Measurements from ENCODE around the gene ZCCHC2.

Gene ZCCHC2

DNA sequence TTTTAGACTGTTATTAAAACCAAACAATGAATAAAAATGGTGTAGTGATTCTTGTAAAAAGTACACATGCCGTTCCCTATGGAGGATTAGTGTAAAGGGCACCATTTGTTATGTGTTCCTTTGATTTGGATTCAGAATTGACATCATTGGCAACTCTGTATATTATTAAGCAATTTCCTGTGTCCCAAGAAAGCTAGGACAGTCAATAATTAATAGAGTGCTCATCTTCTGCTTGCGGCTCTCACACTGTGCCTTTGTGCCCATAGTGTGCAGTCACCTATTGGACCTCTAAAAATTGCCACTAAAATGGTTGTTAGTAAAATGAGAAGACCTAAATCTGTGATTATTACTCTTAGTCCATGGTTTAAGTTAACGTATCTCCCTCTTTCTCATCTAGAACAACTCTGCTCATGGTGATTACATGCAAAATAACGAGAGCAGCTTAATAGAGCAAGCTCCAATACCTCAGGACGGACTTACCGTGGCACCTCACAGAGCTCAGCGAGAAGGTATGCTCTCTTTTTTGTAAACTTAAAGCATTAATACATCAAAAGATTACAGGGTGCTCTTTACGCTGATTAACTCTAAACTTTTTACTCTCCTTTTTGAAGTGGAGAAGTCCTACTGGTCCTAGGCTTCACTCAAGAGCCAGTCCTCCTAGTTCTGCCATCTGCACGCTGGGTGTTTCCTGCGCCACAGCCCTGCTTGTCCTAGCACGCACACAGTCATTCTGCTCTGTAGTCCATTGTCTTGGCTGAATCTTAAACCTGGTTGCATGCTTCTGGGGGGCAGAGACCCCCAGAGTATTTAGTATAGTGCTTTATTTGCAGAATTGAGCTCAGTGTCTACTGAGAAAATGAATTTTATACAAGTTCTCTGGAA is 16.7 kb downstream of the ZCCHC2 start:
- DNase-seq (ENCODE audit: low read depth), result no peak

DNA sequence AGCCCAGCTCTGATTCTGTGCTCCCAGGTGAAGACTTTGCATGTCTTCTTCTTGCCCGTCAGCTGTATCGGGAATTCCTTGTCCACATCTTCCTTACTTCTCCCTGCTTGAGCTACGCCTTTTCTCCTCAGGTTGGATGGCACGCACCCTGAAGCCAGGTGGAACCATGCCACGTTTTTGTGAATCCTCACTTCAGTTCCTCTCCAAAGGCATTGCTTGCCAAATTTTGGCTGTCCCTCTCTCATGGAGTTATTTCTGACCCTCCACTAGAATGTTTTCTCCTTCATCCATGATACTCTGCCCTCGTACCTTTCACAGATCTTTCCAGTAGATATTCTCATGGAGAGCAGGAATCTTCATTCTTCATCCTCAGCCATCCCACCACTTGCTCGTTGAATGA is 20.2 kb downstream of the ZCCHC2 start:
- no peak for DNase-seq (ENCODE audit: low read depth)

DNA sequence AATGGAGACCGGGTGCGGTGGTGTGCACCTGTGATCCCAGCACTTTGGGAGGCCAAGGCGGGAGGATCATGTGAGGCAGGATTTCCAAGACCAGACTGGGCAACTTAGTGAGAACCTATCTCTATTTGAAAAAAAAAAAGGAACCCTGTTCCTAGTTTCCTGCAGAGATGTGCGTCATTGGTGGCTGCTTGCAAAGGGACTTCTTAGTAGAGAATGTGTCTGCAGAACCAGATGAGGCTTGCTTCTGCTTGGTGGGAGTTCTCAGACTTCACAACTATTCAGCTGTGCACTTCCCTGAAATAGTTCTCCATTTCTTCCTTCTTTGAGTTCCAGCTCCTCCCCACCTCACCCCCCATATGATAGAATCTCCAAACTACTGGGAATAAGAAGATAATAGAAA is 22.3 kb downstream of the ZCCHC2 start:
- DNase-seq (ENCODE audit: low read depth), result no peak

DNA sequence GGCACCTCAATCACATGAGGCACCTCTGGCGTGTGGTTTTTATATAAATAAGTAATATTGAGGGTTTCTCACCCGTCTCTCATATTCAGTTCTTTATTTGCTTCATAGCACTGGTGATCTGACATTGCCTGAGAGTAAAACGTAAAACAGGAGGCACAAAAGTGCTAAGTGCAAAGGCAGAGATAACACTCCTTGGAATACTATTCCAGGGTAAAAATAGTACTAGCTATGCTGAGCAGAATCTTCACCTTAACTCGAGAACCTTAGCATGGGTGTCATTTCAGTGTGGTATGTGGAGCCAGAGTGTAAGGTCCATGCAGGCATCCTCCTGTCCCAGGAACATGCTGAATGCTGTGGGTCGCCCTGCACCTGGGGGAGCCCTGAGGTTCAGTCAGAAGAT is 26.9 kb downstream of the ZCCHC2 start:
- DNase-seq (ENCODE audit: low read depth), result no peak

DNA sequence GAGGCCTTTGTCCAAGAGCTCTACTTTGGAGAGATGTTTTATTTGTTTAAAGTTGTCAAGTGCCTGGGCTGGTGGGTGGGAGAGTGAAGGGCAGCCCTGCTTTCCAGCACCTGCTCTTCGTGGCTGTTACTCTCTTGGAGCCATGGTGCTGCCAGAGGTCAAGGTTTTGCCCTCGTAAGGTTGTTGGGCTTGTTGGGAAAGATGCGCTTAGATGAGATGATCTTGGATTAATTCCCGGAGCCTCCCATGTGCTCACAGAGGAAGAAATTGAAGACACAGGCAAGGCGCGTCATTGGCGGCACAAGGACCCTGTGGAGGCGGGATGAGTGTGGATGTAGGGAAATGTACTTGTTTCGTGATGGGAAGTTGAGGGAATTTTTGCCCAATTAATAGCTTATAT is 27.9 kb downstream of the ZCCHC2 start:
- no peak for DNase-seq (ENCODE audit: low read depth)

DNA sequence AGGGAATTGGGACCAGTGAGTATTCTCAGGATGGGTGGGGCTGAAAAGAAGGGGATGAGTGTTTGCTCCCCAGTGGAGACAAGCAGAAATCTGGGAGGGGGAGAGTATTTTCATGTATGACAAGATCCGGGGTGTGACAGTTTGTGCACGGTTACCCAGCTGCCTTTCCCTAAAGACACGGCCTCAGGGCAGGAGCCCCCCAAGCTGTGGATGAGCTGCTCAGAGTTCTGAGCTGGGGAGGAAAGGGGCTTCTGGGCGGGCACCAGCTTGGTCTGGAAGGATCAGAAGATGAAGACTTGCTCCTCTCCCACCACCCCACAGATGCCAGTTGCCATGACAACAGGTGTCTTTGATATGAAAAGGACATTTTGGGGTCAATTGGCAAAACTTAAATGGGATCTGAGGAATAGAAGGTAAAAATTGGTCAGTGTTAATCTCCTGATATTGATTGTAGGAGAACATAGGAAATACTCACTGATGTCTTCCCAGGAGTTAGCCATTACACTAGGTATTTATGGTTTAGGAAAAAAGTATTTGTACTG is 29.2 kb downstream of the ZCCHC2 start:
- no peak for DNase-seq (ENCODE audit: low read depth)

DNA sequence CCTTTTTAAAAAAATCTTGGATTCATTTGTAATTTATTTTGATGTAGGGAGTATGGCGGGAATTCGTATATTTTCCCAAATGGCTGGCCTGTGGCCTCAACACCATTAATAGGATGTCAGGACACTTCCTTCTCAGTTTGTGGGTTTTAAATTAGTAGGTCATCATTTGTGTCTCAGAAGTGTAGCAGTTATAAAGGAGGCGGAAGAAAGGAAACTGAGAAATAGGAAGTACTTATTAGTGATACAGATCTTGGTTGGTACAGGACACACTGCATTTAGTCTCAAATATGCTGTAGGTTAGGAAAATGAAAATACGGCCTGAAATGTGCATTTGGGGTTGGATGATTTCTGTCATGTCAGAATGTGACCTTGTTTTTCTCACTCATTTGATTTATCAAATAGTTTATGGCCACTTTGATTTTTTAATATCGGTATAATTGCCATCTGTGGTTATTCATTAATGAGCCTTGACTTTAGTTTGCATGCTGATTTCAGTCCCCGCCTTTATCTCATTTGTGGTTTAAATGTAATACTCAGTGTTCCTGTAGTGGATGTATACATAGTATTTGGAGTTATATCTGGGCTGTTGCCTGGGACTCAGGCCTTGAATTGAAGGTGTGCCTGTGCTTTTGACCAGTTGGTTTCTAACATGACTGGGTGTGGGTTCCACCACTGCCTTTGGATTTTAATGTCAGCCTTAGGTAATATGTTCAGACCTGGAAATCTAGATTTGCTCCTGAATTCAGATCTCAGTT is 31.4 kb downstream of the ZCCHC2 start:
- DNase-seq (ENCODE audit: low read depth), result no peak

DNA sequence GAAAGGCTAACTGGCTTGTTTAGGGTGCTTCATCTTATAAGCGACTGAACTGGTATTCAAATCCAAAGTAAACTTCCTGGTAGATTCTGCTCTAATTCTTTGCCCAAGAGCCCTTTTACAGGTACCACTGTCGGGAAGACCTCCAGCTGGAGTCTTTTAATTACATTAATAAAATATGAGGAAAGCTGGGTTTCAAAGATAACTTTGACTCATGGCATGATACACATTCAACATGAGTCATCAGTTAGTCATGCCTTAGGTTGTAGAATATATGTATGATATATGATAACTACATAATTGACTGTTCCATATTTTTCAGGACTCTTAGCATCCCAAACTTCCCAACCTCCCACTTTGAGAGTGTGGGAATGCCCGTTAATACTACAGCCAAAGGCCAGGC is 32.3 kb downstream of the ZCCHC2 start:
- DNase-seq (ENCODE audit: low read depth), result no peak

DNA sequence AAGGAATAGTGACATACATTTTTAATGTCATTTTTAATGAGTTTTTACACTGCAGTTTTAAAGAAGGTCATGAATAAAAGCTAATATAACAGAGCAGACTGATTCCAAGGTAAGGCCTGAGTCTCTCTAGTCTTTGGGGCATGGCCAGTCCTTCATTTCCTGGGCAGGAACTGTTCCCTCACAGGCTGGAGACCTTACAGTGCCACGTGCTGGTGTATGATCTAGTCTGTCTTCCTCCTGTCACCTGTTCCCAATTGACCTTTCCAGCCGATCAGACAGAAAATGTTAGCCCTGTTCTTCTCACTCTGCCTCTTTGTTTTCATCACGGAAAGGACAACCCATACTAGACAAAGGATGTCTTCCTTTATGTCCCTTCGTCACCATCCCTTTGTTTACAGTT is 33.6 kb downstream of the ZCCHC2 start:
- no peak for DNase-seq (ENCODE audit: low read depth)

DNA sequence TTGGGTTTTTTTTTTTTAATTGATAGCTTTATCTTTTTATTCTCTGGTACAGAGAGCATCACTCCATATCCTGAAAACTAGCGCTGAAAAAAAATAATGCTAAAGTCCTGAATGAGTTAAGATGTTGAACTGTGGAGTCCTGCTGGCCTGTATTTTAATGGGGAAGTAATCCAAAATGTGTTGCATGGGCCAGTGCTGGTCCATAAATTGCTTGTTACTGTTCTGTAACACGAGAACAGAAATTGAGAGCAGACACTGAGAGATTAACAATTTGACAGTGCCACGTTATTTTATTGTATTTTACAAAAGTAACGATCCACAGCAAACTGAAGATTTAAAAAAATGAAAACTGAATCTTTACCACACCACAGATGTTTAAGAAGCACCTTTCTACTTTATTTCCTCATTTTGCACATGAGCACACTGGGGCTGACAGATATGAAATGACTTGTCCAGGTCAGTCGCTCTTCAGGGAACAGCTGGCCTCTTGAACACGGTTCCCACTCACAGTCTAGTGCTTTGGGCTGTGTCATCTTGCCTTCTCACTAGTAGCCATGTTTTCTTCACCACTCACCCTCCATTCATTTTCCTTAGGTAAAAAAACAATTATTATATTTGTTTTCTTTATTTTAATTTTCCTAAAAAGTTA is 35.3 kb downstream of the ZCCHC2 start:
- DNase-seq (ENCODE audit: low read depth), result no peak

DNA sequence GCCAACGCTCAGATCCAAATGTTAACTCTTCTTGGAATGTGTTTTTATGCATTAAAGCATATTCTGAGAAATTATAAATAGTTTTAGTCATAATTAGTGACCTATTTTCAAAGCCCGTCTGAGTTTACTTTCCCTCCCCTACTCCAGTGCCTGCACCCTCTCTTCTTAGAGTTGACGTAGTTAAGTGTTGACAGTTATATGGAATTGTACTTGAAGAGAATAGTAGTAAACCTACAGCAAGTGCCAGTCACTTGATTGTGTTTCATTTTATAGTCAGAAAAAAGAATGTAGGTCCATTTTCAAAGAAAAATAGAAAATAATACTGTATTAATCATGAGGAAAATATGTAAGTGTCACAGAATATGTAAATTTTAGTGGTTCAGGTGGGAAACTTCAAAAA is 41.2 kb downstream of the ZCCHC2 start:
- no peak for DNase-seq (ENCODE audit: low read depth)

DNA sequence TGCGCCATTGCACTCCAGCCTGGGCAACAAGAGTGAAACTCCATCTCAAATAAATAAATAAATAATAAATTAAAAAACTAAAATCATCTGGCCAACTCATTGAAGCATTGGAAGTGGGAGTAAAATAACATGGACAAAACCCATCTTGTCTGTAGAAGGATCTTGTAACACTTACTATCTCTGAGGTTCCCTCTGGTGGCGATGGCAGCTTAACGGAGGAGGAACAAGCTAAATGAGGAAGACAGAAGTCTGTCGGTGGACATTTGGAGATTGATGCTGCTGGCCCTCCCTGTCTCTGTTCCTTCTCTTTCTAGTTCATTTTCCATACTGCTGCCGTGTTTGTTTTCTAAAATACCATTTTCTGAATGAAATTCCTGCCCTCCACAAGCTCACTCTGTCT is 43.4 kb downstream of the ZCCHC2 start:
- no peak for DNase-seq (ENCODE audit: low read depth)

DNA sequence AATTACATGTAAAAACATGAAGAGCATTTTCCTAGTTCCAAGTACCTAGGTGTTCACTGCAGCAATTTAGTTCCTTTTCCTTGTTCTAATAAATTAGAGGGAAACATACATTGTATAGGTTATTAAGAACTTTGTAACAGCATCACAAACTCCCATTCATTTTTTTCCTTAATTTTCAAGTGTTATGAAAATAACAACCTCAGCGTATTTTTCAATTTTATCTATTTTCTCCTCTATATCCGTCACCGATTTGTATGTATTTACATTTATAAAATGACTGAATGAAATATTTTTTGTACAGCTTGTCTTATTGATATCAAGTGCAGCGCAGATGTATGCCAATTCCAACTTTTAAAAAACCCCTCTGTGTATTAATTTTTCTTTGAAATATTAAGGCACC is 44.0 kb downstream of the ZCCHC2 start:
- DNase-seq (ENCODE audit: low read depth), result no peak

DNA sequence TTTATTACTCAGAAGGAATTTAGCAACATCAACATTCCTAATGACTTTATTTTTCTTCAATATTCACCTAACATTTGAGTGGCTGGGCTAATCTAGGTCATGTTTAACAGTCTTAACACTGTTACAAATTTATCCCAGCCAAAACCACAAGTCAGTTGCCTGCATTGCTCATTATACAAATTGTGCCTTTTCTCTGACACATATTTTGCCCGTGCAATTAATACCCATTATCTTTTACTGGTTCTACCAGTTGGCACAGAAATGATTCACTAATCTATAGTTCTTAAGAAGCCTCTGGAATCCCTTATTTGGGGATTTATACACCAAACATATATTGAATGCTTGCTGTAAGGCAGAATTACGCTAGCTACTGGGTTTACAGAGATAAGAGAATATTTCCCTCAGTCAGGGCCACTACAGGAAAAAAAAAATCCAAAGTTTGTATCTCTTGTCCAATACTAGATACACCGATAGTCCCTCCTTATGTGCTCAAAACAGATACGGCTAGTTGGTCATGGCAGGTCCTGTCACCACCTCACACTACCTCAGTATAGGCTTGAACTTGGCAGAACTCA is 46.3 kb downstream of the ZCCHC2 start:
- no peak for DNase-seq (ENCODE audit: low read depth)

DNA sequence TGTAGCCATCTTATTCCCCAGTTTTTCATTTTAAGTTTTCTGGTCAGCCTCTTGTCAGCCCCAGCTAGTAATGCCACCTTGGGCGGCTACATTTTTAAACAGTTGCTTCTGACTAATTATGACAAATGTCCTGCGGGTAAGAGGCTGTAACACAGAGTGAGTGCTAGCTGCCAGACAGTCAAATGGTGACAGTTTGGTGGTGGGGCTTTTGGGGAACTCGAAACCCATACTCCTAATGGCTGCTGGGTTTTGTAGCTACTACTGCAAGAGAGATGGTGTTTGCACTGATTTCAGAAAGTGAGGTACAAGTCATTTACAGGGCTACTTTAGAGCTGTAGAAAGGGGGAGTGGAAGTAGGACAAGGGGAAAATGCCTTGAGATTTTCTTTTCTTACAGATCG is 48.2 kb downstream of the ZCCHC2 start:
- DNase-seq (ENCODE audit: low read depth), result no peak

DNA sequence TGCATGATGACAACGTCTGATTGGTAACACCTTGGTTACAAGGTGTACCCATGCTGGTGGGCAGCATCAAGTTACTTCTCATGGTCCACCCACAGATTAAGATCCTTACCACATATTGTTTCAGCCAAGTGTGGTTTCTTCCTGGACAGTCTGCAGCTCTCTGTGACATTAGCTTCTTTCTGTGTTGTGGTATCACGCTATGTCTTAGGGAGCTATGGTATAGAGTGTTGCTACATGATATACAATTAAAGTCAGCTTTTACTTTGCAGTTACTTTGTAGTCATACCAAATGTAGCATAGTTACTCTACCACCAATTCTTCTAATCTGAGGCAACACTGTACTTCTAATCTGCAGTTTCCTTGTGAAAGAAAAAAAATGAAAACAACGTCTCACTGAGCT is 48.8 kb downstream of the ZCCHC2 start:
- DNase-seq (ENCODE audit: low read depth), result no peak

DNA sequence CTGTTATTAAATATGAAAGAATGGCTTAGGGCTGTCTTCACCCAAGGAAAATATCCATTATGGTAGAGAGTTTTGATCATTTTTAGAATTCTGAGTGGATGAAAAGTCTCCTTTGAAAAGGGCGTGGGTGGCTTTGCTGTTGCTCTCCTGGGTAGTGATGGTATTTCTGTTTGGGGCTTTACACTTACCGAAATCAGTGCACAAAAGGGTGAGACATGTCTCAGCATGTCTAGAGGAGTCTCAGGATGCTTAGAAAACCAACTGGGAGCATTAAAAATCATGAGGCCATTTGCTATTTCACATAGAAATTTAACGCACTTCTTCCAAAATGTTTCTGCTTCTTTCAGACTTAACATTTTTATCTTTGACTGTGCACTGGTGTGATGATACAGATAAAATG is 49.6 kb downstream of the ZCCHC2 start:
- no peak for DNase-seq (ENCODE audit: low read depth)

DNA sequence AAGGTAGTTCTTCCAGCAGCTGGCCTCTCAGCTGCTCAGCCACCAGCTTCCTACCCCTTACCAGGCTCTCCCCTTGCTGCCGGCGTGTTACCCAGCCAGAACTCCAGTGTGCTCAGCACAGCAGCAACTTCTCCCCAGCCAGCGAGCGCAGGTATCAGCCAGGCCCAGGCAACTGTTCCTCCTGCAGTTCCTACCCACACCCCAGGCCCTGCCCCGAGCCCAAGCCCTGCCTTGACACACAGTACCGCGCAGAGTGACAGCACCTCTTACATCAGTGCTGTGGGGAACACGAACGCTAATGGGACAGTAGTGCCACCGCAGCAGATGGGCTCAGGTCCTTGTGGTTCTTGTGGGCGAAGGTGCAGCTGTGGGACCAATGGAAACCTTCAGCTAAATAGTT is 52.0 kb downstream of the ZCCHC2 start:
- DNase-seq (ENCODE audit: low read depth), result no peak

DNA sequence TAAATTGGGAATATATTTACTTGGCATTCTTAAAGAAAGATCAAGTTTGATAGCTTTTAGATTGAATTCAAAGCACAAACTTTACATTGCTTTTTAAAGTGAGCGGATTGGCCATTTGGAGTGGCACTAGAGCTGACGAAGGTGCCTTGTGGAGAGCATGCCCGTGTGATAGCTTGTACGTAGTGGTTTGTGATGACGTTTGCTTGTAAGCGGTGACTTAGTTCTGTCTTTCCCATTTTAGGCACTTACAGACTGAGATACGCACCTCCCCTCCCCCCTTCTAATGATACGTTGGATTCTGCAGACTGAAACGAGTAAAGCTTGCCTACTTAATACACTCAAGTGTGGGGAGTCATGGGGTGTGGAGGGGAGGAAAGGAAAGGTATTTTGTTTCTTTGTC is 53.4 kb downstream of the ZCCHC2 start:
- no peak for DNase-seq (ENCODE audit: low read depth)

DNA sequence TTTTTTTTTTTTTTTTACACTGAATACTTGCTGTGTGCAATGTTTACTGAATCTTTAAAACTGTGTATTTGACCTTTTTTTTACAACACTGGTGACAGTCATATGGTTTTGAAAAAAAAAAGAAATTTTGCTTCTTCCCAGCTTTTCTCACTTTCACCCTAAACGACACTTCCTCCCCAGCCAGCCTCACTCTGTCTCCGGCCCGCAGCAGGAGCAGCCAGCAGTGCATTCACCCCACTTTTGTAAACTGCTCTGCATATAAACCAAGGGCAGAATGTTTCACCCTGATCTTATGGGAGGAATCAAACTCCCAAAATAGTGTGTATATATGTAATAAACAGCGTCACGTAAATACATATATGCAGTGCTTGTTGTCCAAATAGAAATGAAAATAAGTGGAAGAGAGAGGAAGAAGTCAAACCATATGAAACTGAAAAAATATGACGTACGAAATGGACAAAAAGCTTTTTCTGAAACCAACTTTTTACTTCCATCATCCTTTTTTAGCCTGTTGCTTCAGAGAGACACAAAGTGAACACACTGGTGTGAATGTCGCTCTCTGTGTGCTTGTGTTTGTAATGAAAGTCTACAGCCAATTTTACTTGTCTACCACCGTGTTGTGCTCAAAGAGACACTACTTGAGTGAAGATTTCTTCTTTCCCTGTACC is 54.2 kb downstream of the ZCCHC2 start:
- DNase-seq (ENCODE audit: low read depth), result no peak

DNA sequence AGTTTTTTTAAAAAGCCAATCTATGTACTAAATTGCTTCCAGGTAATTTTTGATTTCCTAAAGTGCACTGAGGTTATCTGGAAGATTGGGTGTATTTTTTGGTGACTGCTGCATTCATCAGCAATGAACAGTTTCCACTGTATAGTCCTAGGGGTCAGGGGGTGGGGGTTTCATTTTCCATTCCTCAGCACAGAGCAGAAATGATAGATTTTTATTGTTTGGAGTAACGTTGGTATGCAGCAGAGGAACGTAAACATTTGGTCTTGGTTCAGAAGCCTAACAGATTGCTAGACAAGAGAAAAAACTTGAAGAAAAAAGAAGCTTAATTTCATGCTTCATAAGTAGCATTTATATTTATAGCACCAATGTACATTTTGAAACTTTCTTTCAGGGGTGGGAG is 54.9 kb downstream of the ZCCHC2 start:
- DNase-seq (ENCODE audit: low read depth), result no peak

DNA sequence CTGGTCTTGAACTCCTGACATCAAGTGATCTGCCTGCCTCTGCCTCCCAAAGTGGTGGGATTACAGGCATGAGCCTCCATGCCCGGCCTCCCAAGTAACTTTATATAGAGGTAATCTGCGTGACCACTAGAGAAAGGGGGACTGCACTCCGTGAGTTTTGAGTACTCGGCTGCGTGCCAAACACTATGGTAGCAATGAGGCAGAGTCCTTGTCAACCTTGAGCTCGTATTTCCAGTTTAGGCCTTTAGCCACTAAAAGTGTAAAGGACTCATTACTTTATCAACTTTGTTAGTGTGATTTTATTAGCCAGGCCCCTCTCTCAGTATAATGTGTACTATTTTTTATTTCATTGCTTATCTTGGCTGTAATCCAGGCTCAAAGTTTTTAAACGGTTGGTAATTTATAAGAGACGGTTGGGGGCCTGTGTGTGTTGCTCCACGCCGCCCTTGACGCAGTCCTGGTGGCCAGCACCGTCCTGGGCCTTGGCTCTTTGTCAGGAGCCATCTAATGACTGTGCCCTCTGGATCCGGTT is 56.2 kb downstream of the ZCCHC2 start:
- DNase-seq (ENCODE audit: low read depth), result no peak

All from activated gamma-delta T cell treated with anti-CD3 and anti-CD28 coated beads, Interleukin-2, amount 50 U/mL, for 16 hours (primary cell).